ENCODE measurements around the gene SDS.

The SDS gene

GRCh38 chr12:113397497-113398197, 6.0 kb downstream of the SDS start:
- Histone ChIP-seq H3K4me3 (ENCODE audit: low read length) (no peak overlapping the region), H3K36me3 (ENCODE audit: insufficient read depth, low read length) (no peaks in the 10 kb centered on the region), H3K9me3 (ENCODE audit: insufficient read depth, low read depth, low read length) (no peaks in the 10 kb centered on the region), H3K4me1 (ENCODE audit: insufficient read depth, low read length) (no peaks in the 10 kb centered on the region), H3K27ac (ENCODE audit: low read depth, low read length) (no peak overlapping the region), H3K27me3 (ENCODE audit: insufficient read depth, low read length) (no peaks in the 10 kb centered on the region), H3K9ac (ENCODE audit: low read depth, low read length) (no peak overlapping the region)
- whole genome bisulfite sequencing, result 86% methylated on average over 10 of the region's 10 CpGs

GRCh38 chr12:113396828-113397496, 6.7 kb downstream of the SDS start:
- no peaks in the 10 kb centered on the region for H3K27me3 ChIP-seq (ENCODE audit: insufficient read depth, low read length)
- WGBS, result 83% methylated on average over 16 of the region's 16 CpGs
- no peaks in the 10 kb centered on the region for H3K36me3 ChIP-seq (ENCODE audit: insufficient read depth, low read length)
- H3K27ac ChIP-seq (ENCODE audit: low read depth, low read length), result no peak overlapping the region
- H3K9me3 ChIP-seq (ENCODE audit: insufficient read depth, low read depth, low read length), result no peaks in the 10 kb centered on the region
- no peaks in the 10 kb centered on the region for H3K4me1 ChIP-seq (ENCODE audit: insufficient read depth, low read length)
- H3K9ac ChIP-seq (ENCODE audit: low read depth, low read length), result no peak overlapping the region
- no peak overlapping the region for H3K4me3 ChIP-seq (ENCODE audit: low read length)

- Histone ChIP-seq H3K27ac (ENCODE audit: low read depth, low read length) (no peak overlapping the region), H3K9ac (ENCODE audit: low read depth, low read length) (no peak overlapping the region), H3K4me1 (ENCODE audit: insufficient read depth, low read length) (no peaks in the 10 kb centered on the region), H3K27me3 (ENCODE audit: insufficient read depth, low read length) (no peaks in the 10 kb centered on the region), H3K36me3 (ENCODE audit: insufficient read depth, low read length) (no peaks in the 10 kb centered on the region), H3K4me3 (ENCODE audit: low read length) (no peak overlapping the region), H3K9me3 (ENCODE audit: insufficient read depth, low read depth, low read length) (no peaks in the 10 kb centered on the region)
Measured at GRCh38 chr12:113396200-113396599, 7.5 kb downstream of the SDS start.

GRCh38 chr12:113395119-113395518, 8.6 kb downstream of the SDS start:
- no peaks in the 10 kb centered on the region for H3K9me3 ChIP-seq (ENCODE audit: insufficient read depth, low read depth, low read length)
- no peak overlapping the region for H3K9ac ChIP-seq (ENCODE audit: low read depth, low read length)
- H3K4me1 ChIP-seq (ENCODE audit: insufficient read depth, low read length), result no peaks in the 10 kb centered on the region
- peaks cover 3% of the 10 kb centered on the region; the same call in 1 of the 2 replicates for H3K36me3 ChIP-seq (ENCODE audit: insufficient read depth, low read length)
- WGBS, result 86% methylated on average over 5 of the region's 5 CpGs
- H3K27ac ChIP-seq (ENCODE audit: low read depth, low read length), result no peak overlapping the region
- no peaks in the 10 kb centered on the region for H3K27me3 ChIP-seq (ENCODE audit: insufficient read depth, low read length)
- H3K4me3 ChIP-seq (ENCODE audit: low read length), result no peak overlapping the region

DNA sequence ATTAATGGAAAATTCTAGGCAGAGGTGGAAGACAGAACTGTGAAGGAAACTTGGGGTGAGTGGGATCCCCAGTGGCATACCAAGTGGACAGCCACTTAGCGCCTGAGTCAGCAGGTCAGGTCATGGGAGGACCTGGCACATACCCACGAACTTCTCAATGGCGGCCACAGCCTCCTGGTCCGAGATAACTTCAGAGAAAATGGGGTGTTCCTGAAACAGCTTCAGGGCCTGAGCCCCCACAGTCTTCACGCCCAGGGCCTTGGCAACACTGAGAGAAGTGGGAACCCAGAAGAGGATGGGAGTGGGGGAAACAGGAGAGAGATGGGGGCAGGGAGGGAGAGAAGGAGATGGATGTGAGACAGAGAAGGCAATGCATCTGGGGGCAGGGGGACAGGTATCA, 9.9 kb downstream of the SDS start:
- Histone ChIP-seq H3K4me1 (ENCODE audit: insufficient read depth, low read length) (no peaks in the 10 kb centered on the region), H3K27ac (ENCODE audit: low read depth, low read length) (no peak overlapping the region), H3K4me3 (ENCODE audit: low read length) (no peak overlapping the region), H3K36me3 (ENCODE audit: insufficient read depth, low read length) (peaks cover 4% of the 10 kb centered on the region; the same call in 1 of the 2 replicates), H3K27me3 (ENCODE audit: insufficient read depth, low read length) (no peaks in the 10 kb centered on the region), H3K9me3 (ENCODE audit: insufficient read depth, low read depth, low read length) (no peaks in the 10 kb centered on the region), H3K9ac (ENCODE audit: low read depth, low read length) (no peak overlapping the region)
- WGBS, result 91% methylated on average over 5 of the region's 5 CpGs

- Histone ChIP-seq H3K9me3 (ENCODE audit: insufficient read depth, low read depth, low read length) (no peaks in the 10 kb centered on the region), H3K27ac (ENCODE audit: low read depth, low read length) (no peak overlapping the region), H3K4me3 (ENCODE audit: low read length) (no peak overlapping the region), H3K27me3 (ENCODE audit: insufficient read depth, low read length) (no peaks in the 10 kb centered on the region), H3K4me1 (ENCODE audit: insufficient read depth, low read length) (no peaks in the 10 kb centered on the region), H3K36me3 (ENCODE audit: insufficient read depth, low read length) (peaks cover 4% of the 10 kb centered on the region; the same call in 1 of the 2 replicates), H3K9ac (ENCODE audit: low read depth, low read length) (no peak overlapping the region)
- WGBS, result 60% methylated on average over 17 of the region's 17 CpGs
Measured at GRCh38 chr12:113392988-113393579, 10.6 kb downstream of the SDS start.

DNA sequence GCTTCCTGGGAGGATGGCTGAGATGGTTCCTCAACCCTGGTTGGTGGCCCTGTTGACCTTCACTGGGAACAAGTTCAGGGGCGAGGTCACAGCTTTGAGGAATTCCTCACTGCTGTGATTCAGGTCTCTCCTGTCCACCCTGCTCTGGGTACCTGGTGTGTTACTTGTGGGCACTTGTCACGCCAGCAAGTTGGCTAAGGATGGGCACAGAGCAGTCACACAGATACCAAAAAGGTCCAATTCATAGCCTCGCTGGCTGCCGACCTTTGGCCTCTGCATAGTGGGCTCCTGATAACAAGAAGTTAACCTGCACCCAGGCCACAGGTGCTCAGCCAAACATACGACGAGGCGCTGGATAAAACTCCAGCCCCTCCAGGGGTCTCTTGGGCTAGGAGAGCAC, 11.2 kb downstream of the SDS start:
- Histone ChIP-seq H3K4me3 (ENCODE audit: low read length) (no peak overlapping the region), H3K27me3 (ENCODE audit: insufficient read depth, low read length) (no peaks in the 10 kb centered on the region), H3K9ac (ENCODE audit: low read depth, low read length) (no peak overlapping the region), H3K36me3 (ENCODE audit: insufficient read depth, low read length) (peaks cover 4% of the 10 kb centered on the region; the same call in 1 of the 2 replicates), H3K4me1 (ENCODE audit: insufficient read depth, low read length) (no peaks in the 10 kb centered on the region), H3K27ac (ENCODE audit: low read depth, low read length) (no peak overlapping the region), H3K9me3 (ENCODE audit: insufficient read depth, low read depth, low read length) (no peaks in the 10 kb centered on the region)
- WGBS, result 93% methylated on average over 7 of the region's 7 CpGs

DNA sequence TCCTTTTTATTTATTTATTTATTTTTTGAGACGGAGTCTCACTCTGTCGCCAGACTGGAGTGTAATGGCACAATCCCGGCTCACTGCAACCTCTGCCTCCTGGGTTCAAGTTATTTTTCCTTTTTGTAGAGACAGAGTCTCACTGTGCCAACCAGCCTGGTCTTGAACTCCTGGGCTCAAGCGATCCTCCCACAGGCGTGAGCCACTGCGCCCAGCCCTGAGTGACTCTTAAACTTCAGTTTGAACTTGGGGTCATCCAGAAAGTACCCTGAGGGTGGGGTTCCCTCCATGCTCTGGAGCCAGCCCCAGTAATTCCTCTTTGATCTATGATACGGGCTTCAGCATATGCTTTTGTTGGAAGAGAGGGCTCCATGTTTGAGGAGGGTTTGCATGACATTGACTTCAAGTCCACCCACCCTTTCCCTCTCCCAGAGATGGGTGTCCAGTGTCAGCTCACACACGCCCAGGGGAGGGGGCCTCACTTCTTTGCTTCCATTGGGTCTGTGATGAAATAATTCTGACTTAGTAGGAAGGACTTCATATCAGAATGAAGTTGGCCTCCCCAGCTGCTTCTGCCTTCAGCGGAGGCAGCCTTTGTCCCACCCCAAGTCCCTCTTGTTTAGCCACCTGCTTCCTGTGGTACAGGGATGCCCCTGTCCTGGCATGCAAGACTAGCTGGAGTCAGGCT, 11.9 kb downstream of the SDS start:
- 96% methylated on average over 8 of the region's 9 CpGs for WGBS
- H3K9me3 ChIP-seq (ENCODE audit: insufficient read depth, low read depth, low read length), result no peaks in the 10 kb centered on the region
- H3K4me3 ChIP-seq (ENCODE audit: low read length), result no peak overlapping the region
- peaks cover 5% of the 10 kb centered on the region for H3K36me3 ChIP-seq (ENCODE audit: insufficient read depth, low read length)
- H3K27ac ChIP-seq (ENCODE audit: low read depth, low read length), result no peak overlapping the region
- H3K9ac ChIP-seq (ENCODE audit: low read depth, low read length), result no peak overlapping the region
- H3K4me1 ChIP-seq (ENCODE audit: insufficient read depth, low read length), result no peaks in the 10 kb centered on the region
- H3K27me3 ChIP-seq (ENCODE audit: insufficient read depth, low read length), result no peaks in the 10 kb centered on the region

GRCh38 chr12:113391145-113391544, 12.5 kb downstream of the SDS start:
- Histone ChIP-seq H3K9me3 (ENCODE audit: insufficient read depth, low read depth, low read length) (no peaks in the 10 kb centered on the region), H3K4me3 (ENCODE audit: low read length) (no peak overlapping the region), H3K9ac (ENCODE audit: low read depth, low read length) (no peak overlapping the region), H3K36me3 (ENCODE audit: insufficient read depth, low read length) (peaks cover 6% of the 10 kb centered on the region), H3K27me3 (ENCODE audit: insufficient read depth, low read length) (no peaks in the 10 kb centered on the region), H3K27ac (ENCODE audit: low read depth, low read length) (no peak overlapping the region), H3K4me1 (ENCODE audit: insufficient read depth, low read length) (no peaks in the 10 kb centered on the region)
- 100% methylated on average over 1 of the region's 3 CpGs for WGBS

- 91% methylated on average over 6 of the region's 6 CpGs for WGBS
- peaks cover 7% of the 10 kb centered on the region for H3K36me3 ChIP-seq (ENCODE audit: insufficient read depth, low read length)
- H3K4me3 ChIP-seq (ENCODE audit: low read length), result no peak overlapping the region
- H3K9ac ChIP-seq (ENCODE audit: low read depth, low read length), result no peak overlapping the region
- H3K4me1 ChIP-seq (ENCODE audit: insufficient read depth, low read length), result no peaks in the 10 kb centered on the region
- H3K9me3 ChIP-seq (ENCODE audit: insufficient read depth, low read depth, low read length), result no peaks in the 10 kb centered on the region
- H3K27me3 ChIP-seq (ENCODE audit: insufficient read depth, low read length), result no peaks in the 10 kb centered on the region
- H3K27ac ChIP-seq (ENCODE audit: low read depth, low read length), result no peak overlapping the region
Measured at GRCh38 chr12:113390064-113391043, 13.3 kb downstream of the SDS start.

Measured in HUES64 (cell line).